ENCODE results near the gene ARHGAP32. TPM values are rescaled to one million over a fixed set of nuclear protein-coding genes. Genes with fewer than 3 reads are reported as not detected.

Gene ARHGAP32
- total RNA-seq, 4 donors from 2014 or later = 41.3 to 108 (median 101) TPM

DNA sequence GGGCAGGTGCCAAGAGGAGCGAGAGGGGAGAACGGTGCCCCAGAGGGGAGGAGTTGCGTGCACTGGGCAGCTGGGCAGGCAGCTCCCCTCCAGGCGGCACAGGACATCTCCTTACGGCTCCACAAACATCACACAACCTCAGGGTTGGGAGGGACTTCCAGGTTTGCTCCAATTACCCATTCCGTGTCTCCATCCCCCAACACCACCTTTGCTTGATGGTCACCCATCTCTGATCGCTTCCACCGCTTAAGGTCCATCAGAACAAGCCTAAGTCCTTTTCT lies 235.0 kb downstream of the ARHGAP32 start:
- H3K27me3 ChIP-seq = no peaks in the 10 kb centered on the region

GRCh38 chr11:128956401-128957201 lies 235.5 kb downstream of the ARHGAP32 start:
- TF ChIP-seq, protein P1, sequence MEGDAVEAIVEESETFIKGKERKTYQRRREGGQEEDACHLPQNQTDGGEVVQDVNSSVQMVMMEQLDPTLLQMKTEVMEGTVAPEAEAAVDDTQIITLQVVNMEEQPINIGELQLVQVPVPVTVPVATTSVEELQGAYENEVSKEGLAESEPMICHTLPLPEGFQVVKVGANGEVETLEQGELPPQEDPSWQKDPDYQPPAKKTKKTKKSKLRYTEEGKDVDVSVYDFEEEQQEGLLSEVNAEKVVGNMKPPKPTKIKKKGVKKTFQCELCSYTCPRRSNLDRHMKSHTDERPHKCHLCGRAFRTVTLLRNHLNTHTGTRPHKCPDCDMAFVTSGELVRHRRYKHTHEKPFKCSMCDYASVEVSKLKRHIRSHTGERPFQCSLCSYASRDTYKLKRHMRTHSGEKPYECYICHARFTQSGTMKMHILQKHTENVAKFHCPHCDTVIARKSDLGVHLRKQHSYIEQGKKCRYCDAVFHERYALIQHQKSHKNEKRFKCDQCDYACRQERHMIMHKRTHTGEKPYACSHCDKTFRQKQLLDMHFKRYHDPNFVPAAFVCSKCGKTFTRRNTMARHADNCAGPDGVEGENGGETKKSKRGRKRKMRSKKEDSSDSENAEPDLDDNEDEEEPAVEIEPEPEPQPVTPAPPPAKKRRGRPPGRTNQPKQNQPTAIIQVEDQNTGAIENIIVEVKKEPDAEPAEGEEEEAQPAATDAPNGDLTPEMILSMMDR (IDR thresholded peaks at IDR 0.05) = peak; percentile 26 to 91 (median 74)
- no peak for TF ChIP-seq POLR2A (IDR thresholded peaks at IDR 0.05)
- H3K4me1 ChIP-seq = no peaks in the 10 kb centered on the region
- H3K9me3 ChIP-seq = no peaks in the 10 kb centered on the region
- H3K27ac ChIP-seq = no peak overlapping the region
- H3K4me3 ChIP-seq = no peak overlapping the region
- no peaks in the 10 kb centered on the region for H3K36me3 ChIP-seq
- DNase-seq = peak in 1 of 3 donors; percentile 64
- no peaks in the 10 kb centered on the region for H3K27me3 ChIP-seq

More for the DNA sequence above, 235.0 kb downstream of the ARHGAP32 start:
- H3K4me3 ChIP-seq = no peak overlapping the region
- H3K27ac ChIP-seq = no peak overlapping the region
- no peaks in the 10 kb centered on the region for H3K4me1 ChIP-seq
- TF ChIP-seq POLR2A (IDR thresholded peaks at IDR 0.05) = no peak
- TF ChIP-seq, protein P1 (IDR thresholded peaks at IDR 0.05) = no peak
- DNase-seq = no peak
- no peaks in the 10 kb centered on the region for H3K36me3 ChIP-seq
- H3K9me3 ChIP-seq = no peaks in the 10 kb centered on the region

DNA sequence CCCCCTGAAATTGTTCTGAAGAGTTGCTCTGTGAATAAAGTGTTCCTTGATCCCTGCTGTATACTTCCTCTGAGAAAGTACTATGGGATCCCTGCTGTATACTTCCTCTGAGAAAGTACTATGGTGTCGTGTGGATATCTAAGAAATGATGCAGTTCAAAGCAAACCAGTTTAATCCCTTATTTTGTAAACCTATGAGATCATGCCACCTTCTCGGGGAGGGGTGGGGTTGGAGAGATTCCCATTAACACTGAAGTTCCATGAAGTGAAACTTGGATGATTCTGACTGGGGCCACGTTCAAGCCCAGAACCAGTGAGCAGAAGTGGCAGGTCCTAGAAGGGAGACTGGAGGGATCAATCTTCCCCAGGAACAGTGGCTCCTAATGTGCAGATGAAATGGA lies 236.5 kb downstream of the ARHGAP32 start:
- no peaks in the 10 kb centered on the region for H3K27me3 ChIP-seq
- DNase-seq = no peak
- H3K9me3 ChIP-seq = no peaks in the 10 kb centered on the region
- H3K4me1 ChIP-seq = no peaks in the 10 kb centered on the region
- TF ChIP-seq, protein P1 (IDR thresholded peaks at IDR 0.05) = no peak
- TF ChIP-seq POLR2A (IDR thresholded peaks at IDR 0.05) = no peak
- no peaks in the 10 kb centered on the region for H3K36me3 ChIP-seq
- H3K4me3 ChIP-seq = no peak overlapping the region
- H3K27ac ChIP-seq = no peak overlapping the region

- Histone ChIP-seq H3K9me3 (no peaks in the 10 kb centered on the region), H3K4me1 (no peaks in the 10 kb centered on the region), H3K4me3 (no peak overlapping the region), H3K27ac (no peak overlapping the region), H3K27me3 (no peaks in the 10 kb centered on the region), H3K36me3 (no peaks in the 10 kb centered on the region)
- TF ChIP-seq, protein P1 (IDR thresholded peaks at IDR 0.05) = no peak
- no peak for TF ChIP-seq POLR2A (IDR thresholded peaks at IDR 0.05)
- DNase-seq = no peak
Measured at GRCh38 chr11:128953151-128953550, 239.0 kb downstream of the ARHGAP32 start.

DNA sequence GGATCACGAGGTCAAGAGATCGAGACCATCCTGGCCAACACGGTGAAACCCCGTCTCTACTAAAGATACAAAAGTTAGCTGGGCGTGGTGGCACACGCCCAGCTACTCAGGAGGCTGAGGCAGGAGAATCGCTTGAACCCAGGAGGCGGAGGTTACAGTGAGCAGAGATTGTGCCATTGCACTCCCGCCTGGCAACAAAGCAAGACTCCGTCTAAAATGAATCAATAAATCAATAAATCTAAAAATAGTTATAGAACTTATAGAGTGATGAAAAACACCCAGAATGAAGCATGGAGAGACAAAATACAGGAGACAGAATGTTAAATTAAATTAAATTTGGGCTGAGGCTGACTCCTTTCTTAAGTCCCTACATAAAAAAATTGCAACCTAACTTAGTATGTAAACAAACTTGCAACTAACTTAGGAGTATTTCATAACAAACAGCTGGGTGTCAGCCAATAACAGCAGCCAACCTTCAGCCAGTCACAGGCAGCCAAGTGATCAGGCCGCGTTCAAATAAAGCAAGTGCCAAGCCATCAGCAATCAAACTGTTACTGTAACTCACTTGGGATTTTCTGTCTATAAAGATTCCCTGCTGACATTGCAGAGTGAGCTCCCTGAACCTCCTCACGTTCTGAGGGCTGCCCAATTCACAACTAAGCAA lies 242.2 kb downstream of the ARHGAP32 start:
- no peak overlapping the region for H3K27ac ChIP-seq
- no peaks in the 10 kb centered on the region for H3K36me3 ChIP-seq
- DNase-seq = no peak
- H3K4me3 ChIP-seq = no peak overlapping the region
- no peaks in the 10 kb centered on the region for H3K27me3 ChIP-seq
- TF ChIP-seq, protein P1 (IDR thresholded peaks at IDR 0.05) = no peak
- TF ChIP-seq POLR2A (IDR thresholded peaks at IDR 0.05) = no peak
- no peaks in the 10 kb centered on the region for H3K9me3 ChIP-seq
- no peaks in the 10 kb centered on the region for H3K4me1 ChIP-seq
